ENCODE measurements around the gene ATAD1. TPM values are rescaled to one million over a fixed set of nuclear protein-coding genes. Genes with fewer than 3 reads are reported as not detected.

ATAD1 gene
- total RNA-seq, 1 donor, result 43.8 TPM

- no peaks in the 10 kb centered on the region for H3K9me3 ChIP-seq (ENCODE audit: low read depth, low read length)
- H4K20me1 ChIP-seq (ENCODE audit: insufficient read depth, low read length), result no peaks in the 10 kb centered on the region
- no peak overlapping the region for H2AFZ ChIP-seq (ENCODE audit: low read length)
- H3K4me2 ChIP-seq (ENCODE audit: insufficient read depth, low read length), result no peak overlapping the region
- no peaks in the 10 kb centered on the region for H3K4me1 ChIP-seq (ENCODE audit: insufficient read depth, low read length)
- no peaks in the 10 kb centered on the region for H3K27me3 ChIP-seq (ENCODE audit: insufficient read depth, low read length)
- no peak overlapping the region for H3K27ac ChIP-seq (ENCODE audit: low read depth, low read length)
- peaks cover 17% of the 10 kb centered on the region for H3K36me3 ChIP-seq (ENCODE audit: insufficient read depth, low read length)
- peaks cover 51% of the 10 kb centered on the region for H3K79me2 ChIP-seq (ENCODE audit: insufficient read depth, low read length)
- H3K4me3 ChIP-seq (ENCODE audit: insufficient read depth, low read length), result no peak overlapping the region
- no peak for DNase-seq (ENCODE audit: insufficient read length, low spot score, missing footprints)
- no peak for TF ChIP-seq CTCF (IDR thresholded peaks at IDR 0.05; ENCODE audit: extremely low read depth, low read depth, low read length)
Observed at GRCh38 chr10:87799860-87800259, 18.2 kb downstream of the ATAD1 start.

GRCh38 chr10:87798082-87798481 lies 19.9 kb downstream of the ATAD1 start:
- Histone ChIP-seq H3K36me3 (ENCODE audit: insufficient read depth, low read length) (peaks cover 16% of the 10 kb centered on the region), H4K20me1 (ENCODE audit: insufficient read depth, low read length) (no peaks in the 10 kb centered on the region), H3K79me2 (ENCODE audit: insufficient read depth, low read length) (peaks cover 53% of the 10 kb centered on the region), H3K9me3 (ENCODE audit: low read depth, low read length) (no peaks in the 10 kb centered on the region), H3K4me1 (ENCODE audit: insufficient read depth, low read length) (no peaks in the 10 kb centered on the region), H3K4me2 (ENCODE audit: insufficient read depth, low read length) (no peak overlapping the region), H3K27me3 (ENCODE audit: insufficient read depth, low read length) (no peaks in the 10 kb centered on the region), H3K27ac (ENCODE audit: low read depth, low read length) (no peak overlapping the region), H2AFZ (ENCODE audit: low read length) (no peak overlapping the region), H3K4me3 (ENCODE audit: insufficient read depth, low read length) (no peak overlapping the region)
- DNase-seq (ENCODE audit: insufficient read length, low spot score, missing footprints), result no peak
- TF ChIP-seq CTCF (IDR thresholded peaks at IDR 0.05; ENCODE audit: extremely low read depth, low read depth, low read length), result no peak

- Histone ChIP-seq H3K4me1 (ENCODE audit: insufficient read depth, low read length) (no peaks in the 10 kb centered on the region), H2AFZ (ENCODE audit: low read length) (no peak overlapping the region), H3K9me3 (ENCODE audit: low read depth, low read length) (no peaks in the 10 kb centered on the region), H3K36me3 (ENCODE audit: insufficient read depth, low read length) (peaks cover 12% of the 10 kb centered on the region), H3K79me2 (ENCODE audit: insufficient read depth, low read length) (peaks cover 51% of the 10 kb centered on the region), H3K27me3 (ENCODE audit: insufficient read depth, low read length) (no peaks in the 10 kb centered on the region), H3K27ac (ENCODE audit: low read depth, low read length) (no peak overlapping the region), H3K4me3 (ENCODE audit: insufficient read depth, low read length) (no peak overlapping the region), H3K4me2 (ENCODE audit: insufficient read depth, low read length) (no peak overlapping the region), H4K20me1 (ENCODE audit: insufficient read depth, low read length) (no peaks in the 10 kb centered on the region)
- no peak for DNase-seq (ENCODE audit: insufficient read length, low spot score, missing footprints)
- TF ChIP-seq CTCF (IDR thresholded peaks at IDR 0.05; ENCODE audit: extremely low read depth, low read depth, low read length), result no peak
Observed at GRCh38 chr10:87794285-87794684, 23.7 kb downstream of the ATAD1 start.

GRCh38 chr10:87790185-87790584 lies 27.8 kb downstream of the ATAD1 start:
- TF ChIP-seq CTCF (IDR thresholded peaks at IDR 0.05; ENCODE audit: extremely low read depth, low read depth, low read length), result no peak
- no peaks in the 10 kb centered on the region for H4K20me1 ChIP-seq (ENCODE audit: insufficient read depth, low read length)
- no peak for DNase-seq (ENCODE audit: insufficient read length, low spot score, missing footprints)
- peaks cover 31% of the 10 kb centered on the region for H3K79me2 ChIP-seq (ENCODE audit: insufficient read depth, low read length)
- H3K4me1 ChIP-seq (ENCODE audit: insufficient read depth, low read length), result no peaks in the 10 kb centered on the region
- no peak overlapping the region for H2AFZ ChIP-seq (ENCODE audit: low read length)
- no peaks in the 10 kb centered on the region for H3K9me3 ChIP-seq (ENCODE audit: low read depth, low read length)
- no peak overlapping the region for H3K4me2 ChIP-seq (ENCODE audit: insufficient read depth, low read length)
- no peak overlapping the region for H3K4me3 ChIP-seq (ENCODE audit: insufficient read depth, low read length)
- H3K27ac ChIP-seq (ENCODE audit: low read depth, low read length), result no peak overlapping the region
- peaks cover 22% of the 10 kb centered on the region for H3K36me3 ChIP-seq (ENCODE audit: insufficient read depth, low read length)
- no peaks in the 10 kb centered on the region for H3K27me3 ChIP-seq (ENCODE audit: insufficient read depth, low read length)

Measured in osteoblast (primary cell).